Dedifferentiated amniotic fluid mesenchymal stem cell (primary cell): ENCODE measurements around the gene RPL18.

ENCODE experiments used
- DNase-seq: peaks from one replicate; pipeline ENCODE4 v3.0.0-alpha.2; 2016; ENCODE audit errors: extremely low spot score

The RPL18 gene

DNA sequence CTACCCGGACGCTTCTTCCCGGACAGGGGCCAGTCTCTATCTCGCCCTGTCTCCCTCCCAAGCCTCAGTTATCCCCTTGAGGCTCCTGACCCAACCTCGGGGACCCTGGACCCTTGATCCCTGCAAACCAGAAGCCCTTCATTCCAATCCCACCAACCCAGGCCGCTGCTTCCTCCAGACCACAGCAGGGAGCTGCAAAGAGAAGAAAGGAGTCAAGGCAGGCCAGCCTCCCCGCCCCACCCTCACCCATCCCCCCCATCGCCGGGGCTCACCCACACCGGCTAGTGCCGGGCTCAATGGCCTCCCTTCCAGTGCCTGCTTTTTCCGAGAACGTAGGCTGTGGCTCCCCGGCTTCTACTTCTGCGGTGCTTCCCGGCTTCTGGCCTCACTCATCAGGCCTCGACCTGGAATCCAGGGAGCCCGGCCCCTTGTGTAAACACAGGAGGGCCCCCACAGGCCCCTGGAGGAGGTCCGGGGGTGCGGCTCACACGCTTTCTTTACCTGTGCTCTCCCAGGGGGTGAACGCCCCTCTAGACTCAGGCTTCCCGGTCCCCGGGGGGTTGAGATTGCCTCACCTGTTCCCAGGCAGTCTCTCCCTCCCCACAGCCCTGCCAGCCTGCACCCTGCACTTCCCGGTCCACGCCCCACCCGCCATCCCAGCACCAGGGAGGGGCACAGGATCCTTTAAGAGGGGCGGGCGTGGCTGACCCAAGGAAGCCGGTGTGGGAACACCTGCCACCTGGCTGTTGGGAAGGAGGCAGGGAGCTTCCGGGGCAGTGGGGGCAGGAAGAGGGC, 4.3 kb downstream of the RPL18 start, which contains the start of gene FAM83E:
TSS of gene FAM83E (minus strand) at position 641 of the 795 bp plus-strand sequence. CDS start 1,704 bp downstream, outside the sequence.
- no peak for DNase-seq

DNA sequence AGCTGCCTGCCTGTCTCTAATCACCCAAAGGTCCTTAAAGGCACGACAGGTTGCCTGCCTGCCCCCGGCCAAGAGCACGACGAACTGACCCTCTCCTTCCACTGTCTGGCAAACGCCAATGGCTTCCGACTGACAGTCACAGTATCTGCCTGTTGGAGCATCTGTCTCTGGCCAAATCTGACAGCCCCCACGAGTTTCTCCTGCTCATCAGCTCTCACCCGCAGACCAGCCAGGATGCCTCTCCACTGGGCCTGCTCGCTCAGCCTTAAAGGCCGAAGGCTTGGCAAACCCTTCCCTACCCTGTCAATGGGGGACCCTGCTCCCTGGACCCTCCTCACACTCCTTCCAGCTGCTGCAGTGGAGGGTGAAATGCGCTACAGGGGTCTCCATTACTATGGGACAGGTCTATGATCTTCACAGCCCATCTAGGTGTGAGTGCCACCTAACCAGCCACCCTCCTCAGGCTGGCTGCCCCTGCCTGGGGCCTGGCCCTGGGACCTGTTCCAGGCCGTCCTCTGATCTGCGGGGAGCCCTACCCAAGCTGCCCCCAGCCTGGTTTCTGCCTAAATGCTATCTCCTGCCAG, 5.0 kb downstream of the RPL18 start:
- DNase-seq: no peak

DNA sequence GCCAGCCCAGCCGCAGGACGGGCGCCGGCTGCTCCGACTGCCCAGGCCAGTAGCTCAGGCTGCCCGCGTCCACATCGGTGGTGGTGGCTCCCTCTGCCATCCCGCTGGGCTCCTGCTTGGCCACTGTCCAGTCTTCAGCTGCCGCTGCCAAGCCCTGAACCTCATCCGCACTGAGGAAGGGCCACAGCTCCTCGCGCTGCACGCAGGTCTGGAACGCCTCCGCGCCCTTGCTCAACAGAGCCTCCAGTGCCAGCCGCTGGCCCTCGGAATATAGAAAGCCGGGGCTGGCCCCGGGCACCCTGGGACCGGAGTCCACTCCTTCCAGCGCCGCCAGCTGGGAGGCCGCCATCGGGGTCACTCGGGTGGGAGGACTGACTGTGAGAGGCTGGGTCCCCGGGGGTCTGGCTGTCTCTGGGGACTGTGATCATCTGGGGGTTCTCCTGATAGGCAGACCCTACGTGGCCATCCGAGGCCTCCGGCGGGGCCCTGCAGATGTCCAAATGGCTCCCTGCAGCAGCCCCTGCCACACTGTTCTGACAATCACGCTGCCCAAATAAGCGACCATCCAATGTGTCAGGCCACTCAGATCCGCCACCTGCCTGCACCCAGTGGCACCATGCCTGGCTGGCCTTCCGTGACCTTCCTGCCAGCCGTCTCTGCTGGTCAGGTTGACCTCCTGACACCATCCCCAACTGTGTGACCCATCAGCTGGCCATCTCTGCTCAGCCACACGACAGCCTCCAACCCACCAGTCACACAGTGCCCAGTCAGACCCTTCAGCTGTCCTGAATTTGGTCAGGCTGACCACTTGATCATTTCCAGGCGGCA, 5.7 kb downstream of the RPL18 start:
- no peak for DNase-seq

DNA sequence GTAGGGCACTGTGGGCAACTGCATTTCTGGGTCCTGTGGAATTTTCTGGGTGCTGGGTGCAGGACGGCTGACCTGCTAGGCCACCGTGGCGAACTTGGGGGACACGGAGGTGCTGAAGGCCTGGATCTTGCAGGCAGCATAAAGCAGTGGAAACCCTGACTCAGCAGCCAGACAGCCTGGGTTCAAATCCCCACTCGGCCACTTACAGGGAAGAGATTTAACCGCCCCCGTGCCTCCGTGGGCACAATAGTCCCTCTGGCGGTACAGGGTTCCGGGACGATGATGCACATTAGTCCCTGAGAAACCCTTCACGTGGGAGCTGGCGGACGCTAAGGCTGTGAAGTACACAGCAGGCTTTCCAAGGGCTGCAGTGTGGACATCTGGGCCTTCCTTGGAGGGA, 7.1 kb downstream of the RPL18 start:
- DNase-seq: no peak

DNA sequence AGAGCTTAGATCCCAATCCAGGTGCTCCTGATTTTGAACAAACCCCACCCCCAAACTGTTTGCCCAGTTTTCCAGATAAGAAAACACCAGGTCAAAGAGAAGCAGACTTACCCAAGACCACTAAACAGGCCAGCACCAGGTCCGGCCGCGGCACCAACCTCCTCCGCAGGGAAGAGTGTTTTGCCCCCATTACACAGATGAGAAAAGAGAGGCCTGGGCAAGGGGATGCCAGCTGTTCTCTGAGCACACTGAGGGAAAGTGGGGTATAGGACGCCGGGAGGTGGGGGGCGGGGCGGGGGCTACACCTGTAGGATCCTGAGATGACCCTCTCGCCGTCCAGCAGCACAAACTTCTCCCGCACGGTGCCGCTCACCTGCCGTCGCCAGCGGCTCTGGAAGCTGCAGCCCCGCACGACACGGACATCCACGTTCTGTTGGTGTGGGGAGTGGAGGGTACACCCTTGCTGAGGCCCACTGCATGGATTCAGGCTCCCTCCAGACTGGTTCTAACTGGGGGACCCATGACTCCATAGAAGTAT, 9.3 kb downstream of the RPL18 start:
- DNase-seq: no peak

DNA sequence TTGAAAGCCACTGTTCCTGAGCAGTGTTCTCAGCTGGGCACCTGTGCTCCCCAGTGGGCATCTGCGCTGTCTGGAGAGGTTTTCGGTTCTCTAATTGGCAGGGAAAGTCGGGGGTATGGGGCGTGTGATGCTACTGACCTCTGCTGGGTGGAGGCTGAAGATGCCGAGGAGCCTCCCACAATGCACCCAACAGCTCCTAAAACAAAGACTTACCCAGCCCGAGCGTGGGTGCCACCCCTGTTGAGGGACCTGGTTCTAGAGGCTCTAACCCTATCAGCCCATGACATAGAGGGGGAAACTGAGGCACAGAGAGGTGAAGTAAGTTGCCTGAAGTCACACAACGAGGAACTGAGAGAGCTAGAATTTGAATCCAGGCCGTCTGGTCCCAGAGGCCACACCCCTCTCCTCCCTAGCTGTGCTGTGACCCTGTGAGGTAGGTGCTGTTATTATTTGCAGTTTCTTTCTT, 10.1 kb downstream of the RPL18 start:
- DNase-seq: peak; percentile 34

DNA sequence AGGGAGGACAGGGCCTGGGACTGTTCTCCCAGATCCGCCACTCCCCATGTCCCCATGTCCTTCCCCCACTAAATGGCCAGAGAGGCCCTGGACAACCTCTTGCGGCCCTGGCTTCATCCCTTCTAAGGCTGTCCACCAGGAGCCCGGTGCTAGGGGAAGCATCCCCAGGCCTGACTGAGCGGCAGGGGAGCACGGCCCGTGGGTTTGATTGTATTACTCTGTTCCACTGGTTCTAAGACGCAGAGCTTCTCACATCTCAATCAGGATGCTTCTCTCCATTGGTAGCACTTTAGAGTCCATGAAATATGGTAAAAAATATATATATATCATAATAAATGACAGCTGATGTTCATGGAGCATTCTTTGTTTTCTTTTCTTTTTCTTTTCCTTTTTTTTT, 11.6 kb downstream of the RPL18 start:
- DNase-seq: no peak

DNA sequence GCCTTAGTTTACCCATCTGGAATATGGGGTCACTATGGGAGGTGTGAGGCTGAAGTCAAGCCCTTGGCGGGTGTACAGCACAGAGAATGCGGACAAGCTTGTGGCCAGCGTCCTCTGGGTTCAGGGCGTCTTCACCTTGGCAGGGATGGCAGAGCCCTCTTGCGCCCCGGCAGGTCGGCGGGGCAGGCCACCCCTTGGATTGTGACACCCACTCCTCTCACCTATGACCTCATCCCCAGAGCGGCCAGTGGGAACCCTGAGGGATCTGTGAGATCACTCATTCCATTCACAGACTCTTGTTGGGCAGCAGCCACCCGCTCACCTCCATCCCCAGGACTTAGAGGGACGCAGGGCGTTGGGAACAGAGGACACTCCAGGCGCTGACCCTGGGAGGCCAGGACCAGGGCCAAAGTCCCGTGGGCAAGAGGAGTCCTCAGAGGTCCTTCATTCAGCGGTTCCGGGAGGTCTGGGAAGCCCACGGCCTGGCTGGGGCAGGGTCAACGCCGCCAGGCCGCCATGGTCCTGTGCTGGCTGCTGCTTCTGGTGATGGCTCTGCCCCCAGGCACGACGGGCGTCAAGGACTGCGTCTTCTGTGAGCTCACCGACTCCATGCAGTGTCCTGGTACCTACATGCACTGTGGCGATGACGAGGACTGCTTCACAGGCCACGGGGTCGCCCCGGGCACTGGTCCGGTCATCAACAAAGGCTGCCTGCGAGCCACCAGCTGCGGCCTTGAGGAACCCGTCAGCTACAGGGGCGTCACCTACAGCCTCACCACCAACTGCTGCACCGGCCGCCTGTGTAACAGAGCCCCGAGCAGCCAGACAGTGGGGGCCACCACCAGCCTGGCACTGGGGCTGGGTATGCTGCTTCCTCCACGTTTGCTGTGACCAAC, 12.3 kb downstream of the RPL18 start, which contains the start of gene SPACA4:
TSS of gene SPACA4 (plus strand) at position 280 of the 896 bp plus-strand sequence. CDS start at position 517, 237 bp downstream.
- no peak for DNase-seq

DNA sequence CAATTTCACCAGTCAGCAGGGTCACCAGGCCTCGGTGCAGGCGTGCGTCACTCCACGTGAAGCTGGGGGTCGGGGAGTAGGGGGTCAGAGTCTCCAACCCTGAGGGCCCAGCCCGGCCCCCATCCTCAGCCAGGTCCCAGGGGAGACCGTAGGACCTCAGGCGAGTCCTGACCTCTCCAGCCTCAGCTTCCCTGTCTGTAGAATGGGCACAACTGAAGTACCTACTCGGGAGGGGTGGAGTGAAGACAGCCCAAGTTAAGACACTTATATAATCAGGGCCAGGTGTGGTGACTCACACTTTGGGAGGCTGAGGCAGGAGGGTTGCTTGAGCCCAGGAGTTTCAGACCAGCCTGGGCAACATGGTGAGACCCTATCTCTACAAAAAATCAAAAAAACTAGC, 15.1 kb downstream of the RPL18 start:
- DNase-seq: no peak

DNA sequence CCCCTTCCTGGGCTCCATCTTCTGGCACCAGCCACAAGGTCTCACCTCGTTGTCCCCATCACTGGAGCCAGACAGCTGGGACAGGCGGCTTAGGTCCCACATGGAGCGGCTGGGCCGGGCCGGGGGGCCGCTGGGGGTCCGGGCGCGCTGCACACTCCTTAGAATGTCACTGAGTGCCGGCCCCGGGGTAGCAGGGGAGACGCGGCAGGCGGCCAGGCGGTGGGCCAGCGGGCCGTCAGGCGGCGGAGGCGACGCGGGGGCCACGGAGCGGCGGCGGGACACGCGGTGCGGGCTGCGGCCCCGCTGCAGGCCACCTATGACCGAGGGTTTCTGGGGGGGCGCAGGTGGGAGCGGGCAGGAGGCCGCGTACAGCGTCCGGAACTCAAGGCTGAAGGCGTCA, 15.5 kb downstream of the RPL18 start:
- no peak for DNase-seq

DNA sequence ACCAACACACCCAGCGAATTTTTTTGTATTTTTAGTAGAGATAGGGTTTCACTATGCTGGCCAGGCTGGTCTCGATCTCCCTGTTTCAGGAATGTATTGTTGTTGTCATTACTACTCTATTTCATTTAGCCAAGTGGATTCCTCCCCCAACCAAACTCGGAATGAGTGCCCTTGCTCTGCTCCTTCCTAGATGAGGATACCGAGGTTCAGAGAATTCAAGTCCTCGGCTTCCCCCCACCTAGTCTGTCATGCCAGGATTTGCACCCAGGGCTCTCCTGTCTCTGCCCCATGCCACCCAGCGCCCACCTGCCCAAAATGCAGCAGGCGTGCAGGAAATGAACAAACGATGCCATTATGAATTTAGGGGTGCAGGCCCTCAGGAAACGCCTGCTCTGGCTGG, 16.0 kb downstream of the RPL18 start:
- no peak for DNase-seq

DNA sequence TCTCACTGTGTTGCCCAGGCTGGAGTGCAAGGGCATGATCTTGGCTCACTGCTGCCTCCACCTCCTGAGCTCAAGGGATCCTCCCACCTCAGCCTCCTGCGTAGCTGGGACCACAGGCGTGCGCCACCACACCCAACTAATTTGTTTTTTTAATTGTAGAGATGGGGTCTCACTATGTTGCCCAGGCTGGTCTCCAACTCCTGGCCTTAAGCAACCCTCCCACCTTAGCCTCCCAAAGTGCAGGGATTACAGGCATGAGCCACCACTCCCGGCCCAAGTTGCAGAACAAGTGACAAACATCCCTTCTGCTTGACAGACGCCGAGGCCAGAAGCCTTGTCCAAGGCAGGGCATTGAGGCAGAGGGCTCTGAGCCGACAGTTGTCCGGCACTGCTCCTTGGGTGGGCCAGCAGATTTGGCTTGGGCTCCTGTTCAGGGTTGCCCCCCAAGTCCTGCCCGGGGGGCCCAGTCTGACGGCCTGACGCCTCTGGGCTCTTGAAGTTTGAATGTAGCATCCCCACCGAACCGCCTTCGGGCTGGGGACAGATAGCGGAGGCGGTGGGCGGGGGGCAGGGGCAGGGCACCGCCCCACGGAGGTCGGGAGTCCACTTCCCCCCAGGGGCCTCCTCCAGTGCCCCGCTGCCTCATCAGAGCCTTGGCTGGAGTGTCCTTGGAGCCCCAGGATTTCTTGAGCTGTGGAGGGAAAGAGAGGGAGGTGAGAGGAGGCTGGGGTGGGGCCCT, 18.1 kb downstream of the RPL18 start:
- no peak for DNase-seq

DNA sequence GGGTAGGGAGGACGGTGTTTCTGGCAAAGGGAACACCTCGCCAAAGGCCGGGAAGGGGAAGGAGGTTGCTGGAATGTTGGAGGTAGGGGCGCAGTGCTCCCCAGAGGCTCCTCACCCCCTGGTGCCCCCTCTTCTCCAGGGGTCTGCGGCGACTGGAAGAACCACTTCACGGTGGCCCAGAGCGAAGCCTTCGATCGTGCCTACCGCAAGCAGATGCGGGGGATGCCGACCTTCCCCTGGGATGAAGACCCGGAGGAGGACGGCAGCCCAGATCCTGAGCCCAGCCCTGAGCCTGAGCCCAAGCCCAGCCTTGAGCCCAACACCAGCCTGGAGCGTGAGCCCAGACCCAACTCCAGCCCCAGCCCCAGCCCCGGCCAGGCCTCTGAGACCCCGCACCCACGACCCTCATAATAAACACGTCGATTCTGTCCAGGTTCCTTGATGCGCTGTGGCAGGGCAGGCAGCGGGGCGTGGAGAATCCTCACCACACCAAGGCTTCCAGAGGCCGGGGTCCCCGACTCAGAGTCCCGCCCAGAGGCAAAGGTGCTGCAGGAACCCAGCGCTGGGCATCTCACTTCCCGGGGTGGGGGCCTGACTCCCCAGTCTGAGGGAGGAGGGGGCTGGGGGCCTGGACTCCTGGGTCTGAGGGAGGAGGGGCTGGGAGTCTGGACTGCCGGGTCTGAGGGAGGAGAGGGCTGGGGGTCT, 19.8 kb downstream of the RPL18 start:
- no peak for DNase-seq

DNA sequence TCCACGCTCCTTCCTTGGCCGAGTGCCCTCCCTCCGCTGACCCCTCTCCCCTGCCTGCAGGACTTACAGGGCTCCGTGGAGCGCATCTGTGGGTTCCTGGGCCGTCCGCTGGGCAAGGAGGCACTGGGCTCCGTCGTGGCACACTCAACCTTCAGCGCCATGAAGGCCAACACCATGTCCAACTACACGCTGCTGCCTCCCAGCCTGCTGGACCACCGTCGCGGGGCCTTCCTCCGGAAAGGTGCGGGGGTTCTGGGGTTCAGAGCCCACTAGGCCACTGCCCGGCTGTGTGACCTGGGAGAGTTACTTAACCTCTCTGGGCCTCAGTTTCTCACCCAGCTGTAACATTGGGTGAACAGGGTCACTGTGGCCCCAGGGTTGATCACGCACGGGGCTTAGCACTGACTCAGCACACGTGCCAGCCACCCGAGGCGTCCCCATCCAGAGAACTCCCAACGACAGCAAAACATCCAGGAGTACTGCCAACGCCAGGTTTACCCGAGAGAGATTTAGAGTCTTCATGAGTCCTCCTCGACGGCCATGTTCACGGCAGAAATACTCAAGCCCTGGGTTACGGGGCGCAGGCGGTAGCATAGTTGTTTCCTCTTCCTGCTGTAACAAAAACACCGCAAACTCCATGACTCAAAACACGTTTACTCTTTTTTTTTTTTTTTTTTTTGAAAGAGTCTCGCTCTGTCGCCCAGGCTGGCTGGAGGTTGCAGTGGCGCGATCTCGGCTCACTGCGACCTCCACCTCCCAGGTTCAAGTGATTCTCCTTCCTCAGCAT, 22.1 kb downstream of the RPL18 start:
- no peak for DNase-seq

DNA sequence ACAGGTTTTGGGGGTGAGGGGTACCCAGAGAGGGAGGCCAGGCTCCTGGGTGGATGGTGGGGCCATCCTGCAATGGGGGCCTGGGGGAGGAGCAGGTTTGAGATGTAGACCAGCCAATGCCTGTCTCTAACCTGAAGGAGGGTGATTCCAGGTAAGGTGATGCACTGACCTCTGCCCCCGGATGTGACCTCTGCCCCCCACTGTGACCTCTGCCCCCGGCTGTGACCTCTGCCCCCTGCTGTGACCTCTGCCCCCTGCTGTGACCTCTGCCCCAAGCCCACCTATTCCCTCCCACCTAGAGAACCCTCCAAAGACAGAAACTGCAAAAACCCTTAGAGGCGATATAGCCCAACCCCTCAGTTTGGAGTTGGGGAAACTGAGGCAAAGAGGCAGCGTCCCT, 22.7 kb downstream of the RPL18 start:
- DNase-seq: no peak

DNA sequence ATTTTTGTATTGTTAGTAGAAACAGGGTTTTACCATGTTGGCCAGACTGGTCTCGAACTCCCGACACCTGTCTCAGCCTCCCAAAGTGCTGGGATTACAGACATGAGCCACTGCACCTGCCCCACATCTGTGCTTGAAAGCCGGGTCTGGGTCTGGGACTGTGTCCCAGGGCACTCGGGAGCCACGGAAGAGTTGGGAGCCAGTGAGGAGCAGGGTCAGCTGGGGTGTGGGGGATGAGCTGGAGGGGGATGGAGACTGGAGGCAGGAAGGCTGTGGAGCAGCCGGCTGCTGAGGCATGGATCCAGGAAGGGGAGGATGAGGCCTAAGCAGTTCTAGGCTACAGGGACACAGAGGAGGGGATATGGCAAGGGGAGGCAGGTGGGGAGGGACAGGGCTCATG, 23.1 kb downstream of the RPL18 start:
- no peak for DNase-seq

DNA sequence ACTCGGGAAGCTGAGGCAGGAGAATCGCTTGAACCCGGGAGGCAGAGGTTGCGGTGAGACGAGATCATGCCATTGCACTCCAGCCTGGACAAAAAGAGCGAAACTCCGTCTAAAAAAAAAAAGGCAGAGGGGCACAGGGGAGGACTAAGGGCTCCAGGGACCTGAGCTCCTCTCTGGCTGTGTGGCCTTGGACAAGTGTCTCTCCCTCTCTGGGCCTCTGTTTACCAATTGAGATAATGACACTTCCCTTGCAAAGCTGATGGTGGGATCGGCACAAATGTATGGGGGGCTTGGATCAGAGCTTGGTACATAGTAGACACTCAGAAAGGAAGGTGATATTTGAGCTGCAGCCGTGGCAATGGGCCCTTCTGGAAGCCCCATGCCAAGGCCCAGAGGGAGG, 23.8 kb downstream of the RPL18 start:
- no peak for DNase-seq

DNA sequence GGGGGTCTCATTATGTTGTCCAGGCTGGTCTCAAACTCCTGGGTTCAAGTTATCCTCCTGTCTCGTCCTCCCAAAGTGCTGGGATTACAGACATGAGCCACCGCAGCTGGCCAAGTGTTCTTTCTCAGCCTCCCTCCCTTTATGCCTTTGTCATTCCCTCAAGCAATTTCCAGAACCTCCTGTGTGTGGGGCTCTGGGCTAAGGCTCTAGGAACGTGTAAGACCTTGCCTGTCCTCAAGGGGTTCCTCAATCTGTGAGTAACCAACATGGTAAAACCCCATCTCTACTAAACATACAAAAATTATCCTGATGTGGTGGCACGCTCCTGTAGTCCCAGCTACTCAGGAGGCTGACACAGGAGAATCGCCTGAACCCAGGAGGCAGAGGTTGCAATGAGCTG, 28.0 kb downstream of the RPL18 start:
- no peak for DNase-seq
